Endodermal cell (in vitro differentiated cells): Measurements from ENCODE around the gene TSEN15. TPM values are rescaled to one million over a fixed set of nuclear protein-coding genes. Genes with fewer than 3 reads are reported as not detected.

Source experiments
- DNase-seq: peaks from one replicate; pipeline ENCODE4 v3.0.0-alpha.2; 2017
- H3K27ac ChIP-seq: 2 replicates; pipeline ENCODE4 v1.5.1; 2013; ENCODE audit warnings: mild to moderate bottlenecking, low read depth, low read length, moderate library complexity
- H3K27me3 ChIP-seq: 2 replicates; pipeline ENCODE4 v1.6.1; 2013; ENCODE audit warnings: mild to moderate bottlenecking, low read length, moderate library complexity; ENCODE audit not compliant: insufficient read depth, control insufficient read depth, poor library complexity, severe bottlenecking
- H3K36me3 ChIP-seq: 2 replicates; pipeline ENCODE4 v1.7.0; 2013; ENCODE audit warnings: mild to moderate bottlenecking, low read length, moderate library complexity; ENCODE audit not compliant: control insufficient read depth, insufficient read depth
- H3K4me1 ChIP-seq: one replicate; pipeline ENCODE4 v1.7.0; 2013; ENCODE audit warnings: low read length; ENCODE audit not compliant: control insufficient read depth, insufficient read depth
- H3K4me3 ChIP-seq: 2 replicates; pipeline ENCODE4 v1.5.1; 2013; ENCODE audit warnings: mild to moderate bottlenecking, low read length, moderate library complexity
- H3K9ac ChIP-seq: 2 replicates; pipeline ENCODE4 v1.6.1; 2013; ENCODE audit warnings: mild to moderate bottlenecking, low read length, moderate library complexity; ENCODE audit not compliant: poor library complexity, severe bottlenecking; ENCODE audit errors: extremely low read depth
- H3K9me3 ChIP-seq: 2 replicates; pipeline ENCODE4 v1.6.1; 2013; ENCODE audit warnings: mild to moderate bottlenecking, low read length, moderate library complexity; ENCODE audit not compliant: control insufficient read depth
- H3K27ac Mint-ChIP-seq: 2 replicates; pipeline ENCODE4 v1.8.0; 2020; ENCODE audit warnings: mixed read lengths
- H3K27me3 Mint-ChIP-seq: 2 replicates; pipeline ENCODE4 v1.8.0; 2021; ENCODE audit warnings: mild to moderate bottlenecking, mixed read lengths; ENCODE audit not compliant: insufficient read depth
- H3K36me3 Mint-ChIP-seq: 2 replicates; pipeline ENCODE4 v1.8.0; 2020; ENCODE audit warnings: low read depth, mixed read lengths
- H3K4me1 Mint-ChIP-seq: 2 replicates; pipeline ENCODE4 v1.8.0; 2020; ENCODE audit warnings: mixed read lengths
- H3K4me3 Mint-ChIP-seq: 2 replicates; pipeline ENCODE4 v1.8.0; 2020; ENCODE audit warnings: mild to moderate bottlenecking, moderate library complexity, mixed read lengths
- H3K9me3 Mint-ChIP-seq: 2 replicates; pipeline ENCODE4 v1.8.0; 2020; ENCODE audit warnings: mild to moderate bottlenecking, mixed read lengths
- WGBS, 2 experiments: methylation state at CpG; one replicate each; pipeline versions ENCODE4 v1.1.5 to v1.1.7; 2013; ENCODE audit warnings: missing lambda C conversion rate in 2 of 2, mixed read lengths in 1 of 2; ENCODE audit not compliant: insufficient coverage in 1 of 2, insufficient read length in 1 of 2; 5-methylcytosine and 5-hydroxymethylcytosine counted together
- total RNA-seq, 2 donors: library from RNA; stranded (reverse); fragmentation: NEBNext Ultra II Directional in 1 of 2; extraction: Animal tissue kit (Norgen Biotek cat#: 25700) in 1 of 2; gene quantifications; 2 replicates in 1 of 2; 3 replicates in 1 of 2; pipeline ENCODE4 v1.2.1, GENCODE V29; 2021
- TF ChIP-seq, protein P1 (sequence below): fragments of 200-600 bp; sonication (generic); conservative IDR thresholded peaks from 2 replicates; pipeline ENCODE4 v1.5.0; 2021; ENCODE audit warnings: antibody characterized with exemption, mild to moderate bottlenecking

Gene TSEN15
- total RNA-seq, 2 donors from 2014 or later: 20.4 to 22.5 TPM

DNA sequence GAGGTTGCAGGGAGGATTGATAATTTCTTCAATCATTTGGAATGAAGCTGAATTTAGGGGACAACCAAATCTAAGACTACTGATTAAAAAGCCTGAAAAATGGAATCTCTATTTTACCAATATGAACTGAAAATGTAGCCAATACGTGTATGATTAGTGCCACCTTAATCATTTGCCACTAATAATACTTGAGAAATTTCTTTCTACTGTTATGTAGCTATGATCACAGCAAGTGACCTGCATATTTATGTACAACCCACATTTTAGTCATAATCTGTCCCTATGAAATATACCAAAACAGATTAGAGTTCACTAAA, 20.5 kb upstream of the TSEN15 start:
- WGBS, 2 experiments: 100% methylated on average over 1 of the region's 1 CpG; no CpG with 5 or more reads in 1 of the 2 experiments
- no peaks in the 10 kb centered on the region for H3K36me3 Mint-ChIP-seq
- peaks cover 4% of the 10 kb centered on the region for H3K4me1 Mint-ChIP-seq
- Histone ChIP-seq H3K9ac (no peak overlapping the region), H3K36me3 (no peaks in the 10 kb centered on the region), H3K9me3 (no peaks in the 10 kb centered on the region), H3K27ac (no peak overlapping the region), H3K27me3 (peaks cover 49% of the 10 kb centered on the region), H3K4me3 (no peak overlapping the region), H3K4me1 (no peaks in the 10 kb centered on the region)
- peaks cover 53% of the 10 kb centered on the region for H3K27me3 Mint-ChIP-seq
- no peak overlapping the region for H3K4me3 Mint-ChIP-seq
- no peak overlapping the region for H3K27ac Mint-ChIP-seq
- TF ChIP-seq, protein P1, sequence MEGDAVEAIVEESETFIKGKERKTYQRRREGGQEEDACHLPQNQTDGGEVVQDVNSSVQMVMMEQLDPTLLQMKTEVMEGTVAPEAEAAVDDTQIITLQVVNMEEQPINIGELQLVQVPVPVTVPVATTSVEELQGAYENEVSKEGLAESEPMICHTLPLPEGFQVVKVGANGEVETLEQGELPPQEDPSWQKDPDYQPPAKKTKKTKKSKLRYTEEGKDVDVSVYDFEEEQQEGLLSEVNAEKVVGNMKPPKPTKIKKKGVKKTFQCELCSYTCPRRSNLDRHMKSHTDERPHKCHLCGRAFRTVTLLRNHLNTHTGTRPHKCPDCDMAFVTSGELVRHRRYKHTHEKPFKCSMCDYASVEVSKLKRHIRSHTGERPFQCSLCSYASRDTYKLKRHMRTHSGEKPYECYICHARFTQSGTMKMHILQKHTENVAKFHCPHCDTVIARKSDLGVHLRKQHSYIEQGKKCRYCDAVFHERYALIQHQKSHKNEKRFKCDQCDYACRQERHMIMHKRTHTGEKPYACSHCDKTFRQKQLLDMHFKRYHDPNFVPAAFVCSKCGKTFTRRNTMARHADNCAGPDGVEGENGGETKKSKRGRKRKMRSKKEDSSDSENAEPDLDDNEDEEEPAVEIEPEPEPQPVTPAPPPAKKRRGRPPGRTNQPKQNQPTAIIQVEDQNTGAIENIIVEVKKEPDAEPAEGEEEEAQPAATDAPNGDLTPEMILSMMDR: no peak
- DNase-seq: no peak
- no peaks in the 10 kb centered on the region for H3K9me3 Mint-ChIP-seq

GRCh38 chr1:184031409-184032107, 20.0 kb upstream of the TSEN15 start:
- peaks cover 8% of the 10 kb centered on the region for H3K4me1 Mint-ChIP-seq
- Histone ChIP-seq H3K9me3 (no peaks in the 10 kb centered on the region), H3K27me3 (peaks cover 54% of the 10 kb centered on the region), H3K9ac (no peak overlapping the region), H3K4me1 (no peaks in the 10 kb centered on the region), H3K36me3 (no peaks in the 10 kb centered on the region), H3K27ac (no peak overlapping the region), H3K4me3 (no peak overlapping the region)
- no peak overlapping the region for H3K4me3 Mint-ChIP-seq
- no peak overlapping the region for H3K27ac Mint-ChIP-seq
- TF ChIP-seq, protein P1: no peak
- H3K27me3 Mint-ChIP-seq: peaks cover 55% of the 10 kb centered on the region
- DNase-seq: no peak
- no peaks in the 10 kb centered on the region for H3K36me3 Mint-ChIP-seq
- 84 to 90% methylated on average over 6 to 8 of the region's 8 CpGs for WGBS, 2 experiments
- no peaks in the 10 kb centered on the region for H3K9me3 Mint-ChIP-seq

DNA sequence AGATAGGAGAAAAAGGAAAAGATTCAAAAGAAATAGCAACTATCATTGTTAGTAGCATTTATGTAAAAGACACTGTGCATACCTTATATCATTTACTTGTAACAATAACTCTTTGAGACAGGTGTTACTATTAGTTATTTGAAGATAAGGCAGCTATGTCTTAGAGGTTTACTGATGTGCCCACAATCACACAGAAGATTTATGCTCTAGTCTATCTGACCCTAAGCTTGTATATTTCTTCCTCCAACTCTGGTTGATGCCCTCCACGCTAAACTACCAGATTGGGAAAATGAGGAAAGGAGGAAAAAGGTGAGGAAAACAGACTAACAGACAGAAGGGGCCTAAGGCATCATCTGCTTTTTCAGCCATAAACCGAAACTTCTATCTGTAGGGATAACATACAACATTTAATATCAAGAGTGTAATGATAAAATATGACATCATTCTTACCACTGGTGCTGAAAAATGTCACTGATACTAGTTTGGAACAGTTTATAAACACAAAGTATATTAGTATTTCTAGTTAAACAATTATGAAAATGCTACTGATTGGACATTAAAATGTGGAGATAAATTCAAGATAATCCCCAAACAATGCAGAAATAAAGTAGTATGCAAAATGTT, 19.1 kb upstream of the TSEN15 start:
- H3K4me3 Mint-ChIP-seq: no peak overlapping the region
- no peaks in the 10 kb centered on the region for H3K9me3 ChIP-seq
- H3K4me1 ChIP-seq: no peaks in the 10 kb centered on the region
- no peak overlapping the region for H3K27ac ChIP-seq
- DNase-seq: no peak
- H3K36me3 Mint-ChIP-seq: no peaks in the 10 kb centered on the region
- no peaks in the 10 kb centered on the region for H3K36me3 ChIP-seq
- TF ChIP-seq, protein P1: no peak
- no peak overlapping the region for H3K27ac Mint-ChIP-seq
- no peak overlapping the region for H3K9ac ChIP-seq
- no peaks in the 10 kb centered on the region for H3K9me3 Mint-ChIP-seq
- H3K4me1 Mint-ChIP-seq: peaks cover 8% of the 10 kb centered on the region
- WGBS, 2 experiments: 88% methylated on average over 1 of the region's 2 CpGs; no CpG with 5 or more reads in 1 of the 2 experiments
- no peak overlapping the region for H3K4me3 ChIP-seq
- peaks cover 50% of the 10 kb centered on the region for H3K27me3 Mint-ChIP-seq
- H3K27me3 ChIP-seq: peaks cover 60% of the 10 kb centered on the region
